HG02938 (cell line): ENCODE measurements around the gene IL4I1.
"Not testable (repeated sequence)": the region's sequence is repeated elsewhere in the genome, so short reads cannot be mapped to it uniquely, and the experiment has no call there.

ENCODE experiments used
- ATAC-seq: cut with Tn5 transposase; IDR thresholded peaks from one replicate; pipeline ENCODE4 v1.9.1; 2021; ENCODE audit warnings: mild to moderate bottlenecking, moderate library complexity; ENCODE audit not compliant: unreplicated experiment

The IL4I1 gene

DNA sequence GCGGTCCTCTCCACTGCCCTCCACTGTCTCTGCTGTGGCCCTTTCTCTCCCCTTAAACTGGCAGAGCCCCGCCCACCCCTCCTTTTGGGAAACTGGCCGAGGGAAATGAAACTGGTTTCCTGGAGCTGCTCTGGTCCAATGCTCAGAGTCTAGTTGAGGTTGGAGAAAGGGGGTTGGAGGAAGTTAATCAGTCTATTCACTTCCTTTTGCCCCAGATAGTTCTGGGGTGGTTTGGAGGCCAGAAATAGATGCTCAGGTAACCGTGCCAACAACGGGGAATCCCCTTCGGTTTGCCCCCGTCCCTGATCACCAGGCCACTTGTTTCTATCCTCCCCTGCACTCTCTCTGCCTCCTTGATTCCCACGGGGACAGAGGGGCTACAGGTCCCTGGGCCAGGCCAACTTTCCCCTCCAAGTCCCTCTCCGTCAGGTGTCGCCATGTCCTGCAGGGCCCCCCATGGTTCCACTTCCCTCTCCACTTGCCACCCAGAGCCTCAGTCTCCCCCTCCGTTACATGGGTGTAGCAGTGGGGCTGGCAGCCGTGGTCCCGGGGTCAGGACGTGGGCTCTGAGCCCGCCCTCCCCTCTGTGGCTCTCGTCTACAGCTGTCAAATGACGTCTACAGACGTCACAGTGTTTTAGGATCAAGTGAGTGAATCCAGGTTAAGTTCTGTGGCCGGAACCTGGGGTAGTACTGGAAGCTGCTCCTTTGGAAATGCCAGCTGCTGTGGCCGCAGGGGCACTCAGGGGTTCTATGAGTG, at the start of gene IL4I1:
IL4I1 (minus strand) TSS at position 25 of the 759 bp plus-strand sequence. CDS start 727 bp downstream, outside the sequence.
- no peak for ATAC-seq

- no peak for ATAC-seq
Observed at GRCh38 chr19:49946415-49946814, 49.7 kb upstream of the IL4I1 start.

DNA sequence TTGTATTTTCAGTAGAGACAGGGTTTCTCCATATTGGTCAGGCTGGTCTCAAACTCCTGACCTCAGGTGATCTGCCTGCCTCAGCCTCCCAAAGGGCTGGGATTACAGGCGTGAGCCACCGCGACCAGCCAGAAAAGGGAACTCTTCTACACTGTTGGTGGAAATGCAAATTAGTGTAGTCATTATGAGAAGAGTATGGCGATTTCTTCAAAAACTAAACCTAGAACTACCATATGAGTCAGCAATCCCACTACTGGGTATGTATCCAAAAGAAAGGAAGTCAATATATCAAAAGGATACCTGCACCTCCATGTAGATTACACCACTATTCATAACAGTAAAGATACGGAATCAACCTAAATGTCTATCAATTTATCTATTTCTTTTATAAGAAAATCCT, 47.9 kb upstream of the IL4I1 start:
- not testable (repeated sequence) for ATAC-seq

DNA sequence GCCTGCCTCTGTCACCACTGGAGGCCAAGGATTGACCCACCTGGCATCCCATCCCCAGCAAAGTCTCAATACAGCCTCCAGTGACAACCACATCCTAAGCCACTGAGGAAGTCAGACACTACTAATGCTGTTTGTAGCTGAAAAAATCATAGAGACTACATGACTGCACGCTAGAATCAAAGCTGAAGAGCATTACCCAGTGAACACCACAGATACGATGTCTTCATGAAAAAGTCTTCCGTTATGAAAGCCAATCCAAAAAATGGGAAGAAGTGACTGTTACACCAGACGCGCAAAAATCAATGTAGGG, 43.8 kb upstream of the IL4I1 start:
- no peak for ATAC-seq

GRCh38 chr19:49939721-49940481, 43.2 kb upstream of the IL4I1 start:
- ATAC-seq: no peak

DNA sequence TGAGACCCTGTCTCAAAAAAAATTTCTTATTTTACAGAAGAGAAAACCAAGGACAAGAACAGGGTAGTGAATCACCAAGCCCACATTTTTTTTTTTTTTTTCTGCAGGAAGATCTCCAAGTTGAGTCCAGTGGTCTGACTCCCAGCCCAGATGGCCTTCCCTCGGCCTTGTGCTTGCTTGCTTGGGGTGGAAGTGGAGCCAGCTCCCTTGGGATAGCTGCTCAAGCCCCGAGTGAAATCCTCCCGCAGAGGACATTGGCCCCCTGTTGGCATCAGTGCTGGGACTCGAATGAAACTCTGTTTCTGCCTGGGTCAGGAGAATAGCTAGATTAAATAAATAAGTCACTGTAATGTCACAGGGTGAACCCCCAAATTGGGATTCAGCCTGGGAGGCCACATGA, 42.0 kb upstream of the IL4I1 start:
- ATAC-seq: no peak

DNA sequence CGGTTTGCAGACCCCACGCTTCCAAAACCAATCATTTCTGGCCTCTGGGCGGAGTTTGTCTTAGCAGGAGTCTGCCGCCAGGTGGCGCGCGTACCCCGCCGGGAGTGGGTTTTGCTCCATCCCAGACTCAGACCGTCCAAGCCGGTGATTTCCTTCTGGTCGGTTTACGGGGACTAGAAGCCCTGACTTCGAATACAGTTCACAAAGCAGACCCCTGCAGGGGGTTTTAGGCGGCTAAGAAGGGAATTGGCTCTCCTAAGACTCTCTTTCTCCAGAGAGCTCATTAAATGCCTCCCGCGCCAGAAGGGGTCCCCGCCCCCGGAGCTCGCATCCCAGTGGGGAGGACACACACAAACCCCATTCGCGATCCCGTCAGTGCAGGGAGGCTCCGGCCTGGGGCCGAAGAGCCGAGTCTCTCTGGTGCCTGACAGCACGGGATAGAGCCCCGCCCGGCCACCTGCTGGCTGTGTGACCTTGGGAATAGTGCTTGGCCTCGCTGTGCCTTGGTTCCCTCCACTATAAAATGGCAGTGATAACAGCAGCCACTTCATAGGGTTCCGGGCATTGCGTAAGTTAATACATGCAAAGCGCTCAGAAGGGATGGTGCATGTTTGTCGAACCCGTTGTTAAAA, 41.2 kb upstream of the IL4I1 start:
- ATAC-seq: no peak

GRCh38 chr19:49936549-49936948, 39.9 kb upstream of the IL4I1 start:
- ATAC-seq: no peak

DNA sequence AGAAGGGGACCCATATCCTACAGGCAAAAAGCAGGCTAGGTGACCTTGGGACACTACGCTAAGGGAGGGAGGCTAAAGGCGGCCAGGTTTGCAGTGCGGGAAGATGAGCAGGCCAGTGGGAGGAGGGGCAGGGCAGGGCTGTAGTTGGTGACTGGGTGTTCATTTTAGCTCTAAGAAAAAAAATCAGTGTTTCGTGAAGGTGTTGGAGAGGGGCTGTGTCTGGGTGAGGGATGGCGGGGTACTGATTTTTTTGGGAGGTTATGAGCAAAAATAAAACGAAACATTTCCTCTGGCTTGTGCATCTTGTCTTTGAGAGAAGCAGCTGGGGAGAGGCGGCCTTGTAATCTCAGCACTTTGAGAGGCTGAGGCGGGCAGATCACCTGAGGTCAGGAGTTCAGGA, 37.0 kb upstream of the IL4I1 start:
- ATAC-seq: no peak

DNA sequence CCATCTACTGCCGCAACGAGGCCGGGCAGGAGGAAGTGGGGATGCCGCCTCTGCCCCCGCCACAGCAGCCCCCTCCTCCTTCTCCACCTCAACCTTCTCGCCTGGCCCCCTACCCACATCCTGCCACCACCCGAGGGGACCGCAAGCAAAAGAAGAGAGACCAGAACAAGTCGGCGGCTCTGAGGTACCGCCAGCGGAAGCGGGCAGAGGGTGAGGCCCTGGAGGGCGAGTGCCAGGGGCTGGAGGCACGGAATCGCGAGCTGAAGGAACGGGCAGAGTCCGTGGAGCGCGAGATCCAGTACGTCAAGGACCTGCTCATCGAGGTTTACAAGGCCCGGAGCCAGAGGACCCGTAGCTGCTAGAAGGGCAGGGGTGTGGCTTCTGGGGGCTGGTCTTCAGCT, 36.0 kb upstream of the IL4I1 start:
- ATAC-seq: no peak

DNA sequence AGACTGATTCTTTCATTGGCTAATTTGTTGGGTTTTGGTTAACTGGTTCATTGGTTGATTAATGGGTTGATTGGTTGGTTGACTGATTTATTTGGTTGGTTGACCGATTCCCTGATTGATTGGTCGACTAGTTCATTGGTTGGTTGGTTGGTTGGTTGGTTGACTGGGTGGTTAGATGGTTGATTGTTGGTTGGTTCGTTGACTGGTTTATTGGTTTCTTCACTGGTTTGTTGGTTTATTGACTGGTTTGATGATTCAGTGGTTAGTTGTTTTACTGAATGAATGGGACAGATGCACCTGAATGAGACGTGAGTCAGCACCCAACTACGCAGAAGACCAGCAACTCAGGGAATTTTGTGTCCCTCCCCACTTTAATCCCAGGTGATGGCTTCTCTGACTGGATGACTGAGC, 35.4 kb upstream of the IL4I1 start:
- no peak for ATAC-seq

- ATAC-seq: no peak
Observed at GRCh38 chr19:49931293-49932040, 34.8 kb upstream of the IL4I1 start.

- ATAC-seq: no peak
Observed at GRCh38 chr19:49930483-49931011, 33.9 kb upstream of the IL4I1 start.

DNA sequence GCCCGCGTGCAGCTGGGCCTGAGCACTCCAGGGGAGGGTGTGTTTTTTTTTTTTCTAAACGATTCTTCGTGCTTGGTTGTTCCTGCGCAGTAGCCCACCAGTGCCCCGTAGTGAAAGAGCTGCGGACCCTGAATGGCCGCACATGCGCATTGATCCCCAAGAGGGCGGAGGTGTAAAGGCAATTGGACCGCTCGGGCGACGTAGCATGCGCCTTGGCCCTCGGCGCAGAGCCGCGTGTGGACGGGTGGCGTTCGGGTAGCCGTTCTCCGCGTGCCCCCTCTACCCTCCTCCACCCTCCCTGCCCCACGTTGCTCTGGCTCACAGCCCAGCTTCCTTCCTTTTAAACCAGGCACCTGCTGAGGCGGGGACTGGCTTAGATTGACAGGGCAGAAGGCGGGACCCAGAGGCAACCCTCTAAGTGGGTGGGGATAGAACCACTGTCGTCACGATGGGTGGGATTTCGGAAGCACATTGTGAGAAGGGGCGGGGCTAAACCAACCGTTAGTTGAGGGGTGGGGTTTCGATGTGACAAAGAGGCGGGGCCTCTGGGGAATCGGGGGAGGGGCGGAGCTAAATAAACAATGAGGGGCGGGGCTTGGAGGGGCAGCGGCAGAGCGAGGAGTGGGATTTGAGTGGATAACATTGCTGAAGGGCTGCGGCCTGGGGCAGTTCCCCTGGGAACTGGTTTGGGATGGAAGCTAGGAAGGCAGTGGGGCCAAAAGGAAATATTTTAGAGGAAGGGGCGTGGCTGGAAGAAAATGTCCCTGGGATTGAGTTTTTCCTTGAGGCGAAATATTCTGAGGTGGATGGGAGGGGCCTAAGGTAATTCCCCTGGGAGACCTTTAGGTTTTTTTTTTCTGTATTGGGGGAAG, 33.2 kb upstream of the IL4I1 start:
- peak; percentile 56 for ATAC-seq

DNA sequence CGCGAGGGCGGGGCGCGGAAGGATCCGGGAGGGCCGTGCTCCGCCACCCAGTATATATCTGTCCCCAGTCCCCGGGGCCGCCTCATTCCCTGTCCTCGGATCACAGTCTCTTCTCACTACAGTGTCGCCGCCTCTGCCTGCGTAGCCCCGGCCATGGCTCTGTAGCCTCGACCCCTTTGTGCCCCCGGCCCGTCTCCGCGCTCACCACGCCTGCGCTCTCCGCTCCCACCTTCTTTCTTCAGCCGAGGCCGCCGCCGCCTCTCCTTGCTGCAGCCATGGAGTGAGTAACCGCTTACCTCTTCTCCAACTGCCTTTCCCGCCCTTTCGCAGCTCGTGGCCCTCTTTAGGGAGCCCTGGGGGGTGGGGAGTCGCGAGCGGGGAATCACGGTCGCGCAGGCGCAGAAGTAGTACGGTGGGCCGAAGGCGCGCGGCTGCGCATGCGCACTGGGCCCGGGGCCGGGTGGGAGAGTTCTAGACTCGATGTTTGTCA, 32.5 kb upstream of the IL4I1 start, which contains the start of the genes ATF5 and NUP62:
ATF5 (plus strand) TSS at position 85 of the 490 bp plus-strand sequence. CDS start 1,646 bp downstream, outside the sequence.
NUP62 (minus strand) TSS at position 384 of the 490 bp plus-strand sequence. CDS start 19,697 bp downstream, outside the sequence.
- ATAC-seq: peak; percentile 53

DNA sequence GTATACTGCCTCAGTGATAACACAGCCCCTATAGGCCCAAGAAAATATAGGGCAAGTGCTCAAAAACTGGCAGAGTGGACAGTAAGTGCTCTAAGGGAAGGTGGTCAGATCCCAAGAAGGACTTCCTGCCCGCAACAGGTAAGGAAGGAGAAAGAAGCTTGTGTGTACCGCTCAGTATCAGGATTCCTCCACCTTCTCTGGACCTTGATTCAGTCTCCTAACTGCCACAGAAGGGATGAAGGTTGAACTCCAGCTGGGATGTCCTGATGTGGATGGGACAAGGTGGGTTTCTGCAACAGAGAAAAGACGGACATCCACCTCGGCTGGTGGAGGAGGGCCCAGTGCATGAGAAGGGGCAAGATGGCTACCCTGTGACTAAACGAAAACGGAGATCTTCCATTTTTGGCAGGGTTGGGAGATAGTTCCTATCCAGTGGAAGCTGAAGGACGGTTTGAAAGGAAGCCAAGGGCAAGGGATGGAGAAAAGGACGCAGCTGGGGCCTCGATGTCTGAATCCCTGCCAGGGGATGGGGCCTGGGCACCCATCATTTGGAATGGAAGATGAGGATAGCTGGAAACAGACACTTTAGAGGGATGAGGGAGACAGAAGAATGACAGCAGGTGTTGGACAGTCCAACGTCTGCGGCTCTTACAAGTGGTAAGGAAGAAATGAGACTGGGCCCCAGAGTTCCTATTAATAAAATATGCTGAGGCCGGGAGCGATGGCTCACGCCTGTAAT, 31.0 kb upstream of the IL4I1 start:
- no peak for ATAC-seq

GRCh38 chr19:49926515-49926914, 29.8 kb upstream of the IL4I1 start:
- ATAC-seq: no peak

GRCh38 chr19:49925486-49925885, 28.8 kb upstream of the IL4I1 start:
- no peak for ATAC-seq

DNA sequence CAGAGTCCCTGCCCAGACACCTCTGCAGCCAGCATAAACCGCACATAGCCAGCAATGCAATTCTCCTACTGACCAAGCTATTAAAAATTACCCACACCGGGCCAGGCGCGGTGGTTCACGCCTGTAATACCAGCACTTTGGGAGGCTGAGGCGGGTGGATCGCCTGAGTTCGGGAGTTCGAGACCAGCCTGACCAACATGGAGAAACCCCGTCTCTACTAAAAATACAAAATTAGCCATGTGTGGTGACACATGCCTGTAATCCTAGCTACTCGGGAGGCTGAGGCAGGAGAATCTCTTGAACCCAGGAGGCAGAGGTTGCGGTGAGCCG, 28.2 kb upstream of the IL4I1 start:
- not testable (repeated sequence) for ATAC-seq
